Measurements from ENCODE around the gene RAB9B.
A peak's percentile ranks its signal among the peaks of the same experiment; 100 is the strongest.

GRCh38 chrX:103817502-103817901 is 14.6 kb downstream of the RAB9B start:
- no peak for TF ChIP-seq REST (IDR thresholded peaks at IDR 0.05; ENCODE audit: borderline replicate concordance)
- peak; percentile 62 for TF ChIP-seq CTCF (IDR thresholded peaks at IDR 0.05; ENCODE audit: poor library complexity, severe bottlenecking)
- TF ChIP-seq EZH2 (IDR thresholded peaks at IDR 0.05; ENCODE audit: borderline replicate concordance, insufficient read depth, low read length, poor library complexity, severe bottlenecking), result no peak
- no peak for TF ChIP-seq TAF1 (IDR thresholded peaks at IDR 0.05; ENCODE audit: low read depth)
- TF ChIP-seq POLR2AphosphoS5 (IDR thresholded peaks at IDR 0.05), result no peak
- TF ChIP-seq SMC3 (conservative IDR thresholded peaks at IDR 0.05; ENCODE audit: poor library complexity), result peak; percentile 78
